Fibroblast of gingiva (primary cell): ENCODE results near the gene GCNT1.
"Not testable (repeated sequence)": the region's sequence is repeated elsewhere in the genome, so short reads cannot be mapped to it uniquely, and the experiment has no call there.

Experiments used
- DNase-seq: peaks from one replicate; pipeline ENCODE4 v3.0.0-alpha.2; 2011; ENCODE audit warnings: low read depth

Gene GCNT1

GRCh38 chr9:76458903-76459693 lies at the start of gene GCNT1:
TSS of gene GCNT1 (plus strand) at chr9:76459182. CDS start at chr9:76502382, 43,200 bp downstream.
- DNase-seq: peak; percentile 83

- no peak for DNase-seq
These were observed 46.3 kb upstream of the GCNT1 start for GRCh38 chr9:76412638-76413037.

GRCh38 chr9:76413658-76414057 lies 45.3 kb upstream of the GCNT1 start:
- DNase-seq: no peak

GRCh38 chr9:76414661-76415060 lies 44.3 kb upstream of the GCNT1 start:
- DNase-seq: no peak

GRCh38 chr9:76415154-76415553 lies 43.8 kb upstream of the GCNT1 start:
- DNase-seq: no peak

- DNase-seq: peak; percentile 48
These were observed 43.3 kb upstream of the GCNT1 start for GRCh38 chr9:76415731-76416130.

GRCh38 chr9:76417394-76417793 lies 41.6 kb upstream of the GCNT1 start:
- no peak for DNase-seq

GRCh38 chr9:76419782-76420380 lies 39.1 kb upstream of the GCNT1 start:
- no peak for DNase-seq

- no peak for DNase-seq
These were observed 35.5 kb upstream of the GCNT1 start for GRCh38 chr9:76423216-76424177.

- no peak for DNase-seq
These were observed 34.5 kb upstream of the GCNT1 start for GRCh38 chr9:76424491-76424890.

- DNase-seq: no peak
These were observed 33.1 kb upstream of the GCNT1 start for GRCh38 chr9:76425677-76426453.

GRCh38 chr9:76426807-76427419 lies 32.1 kb upstream of the GCNT1 start:
- no peak for DNase-seq

- no peak for DNase-seq
These were observed 27.4 kb upstream of the GCNT1 start for GRCh38 chr9:76431601-76432000.

GRCh38 chr9:76433406-76433805 lies 25.6 kb upstream of the GCNT1 start:
- DNase-seq: no peak

- DNase-seq: peak; percentile 39
These were observed 25.1 kb upstream of the GCNT1 start for GRCh38 chr9:76433836-76434235.

- DNase-seq: not testable (repeated sequence)
These were observed 24.1 kb upstream of the GCNT1 start for GRCh38 chr9:76434897-76435296.

- DNase-seq: not testable (repeated sequence)
These were observed 21.8 kb upstream of the GCNT1 start for GRCh38 chr9:76437017-76437699.

- DNase-seq: no peak
These were observed 20.0 kb upstream of the GCNT1 start for GRCh38 chr9:76438841-76439588.

- no peak for DNase-seq
These were observed 17.2 kb upstream of the GCNT1 start for GRCh38 chr9:76441551-76442322.
